Smooth muscle cell (in vitro differentiated cells): ENCODE data around the gene DENND5B. TPM values are rescaled to one million over a fixed set of nuclear protein-coding genes. Genes with fewer than 3 reads are reported as not detected.

Source experiments
- DNase-seq: peaks from one replicate; lab custom pipeline; 2025; ENCODE audit not compliant: unreplicated experiment; lab: John Stamatoyannopoulos, UW
- H2AFZ ChIP-seq: fragments of 200-600 bp; sonication (generic); 2 replicates; pipeline ENCODE4 v1.6.0; 2016; ENCODE audit warnings: antibody characterized with exemption, low read depth, mild to moderate bottlenecking
- H3F3A ChIP-seq: fragments of 200-600 bp; sonication (generic); 2 replicates; pipeline ENCODE4 v1.6.0; 2017; ENCODE audit warnings: antibody characterized with exemption, low read depth
- H3K27ac ChIP-seq: fragments of 200-600 bp; sonication (generic); 2 replicates; pipeline ENCODE4 v1.5.1; 2016; ENCODE audit warnings: low read depth, mild to moderate bottlenecking
- H3K27me3 ChIP-seq: fragments of 200-600 bp; sonication (generic); 2 replicates; pipeline ENCODE4 v1.6.1; 2016; ENCODE audit warnings: low read depth, mild to moderate bottlenecking
- H3K36me3 ChIP-seq: fragments of 200-600 bp; sonication (generic); 2 replicates; pipeline ENCODE4 v1.5.1; 2016; ENCODE audit warnings: low read depth
- H3K4me1 ChIP-seq: fragments of 200-600 bp; sonication (generic); 2 replicates; pipeline ENCODE4 v1.5.1; 2016; ENCODE audit warnings: low read depth
- H3K4me2 ChIP-seq: fragments of 200-600 bp; sonication (generic); 2 replicates; pipeline ENCODE4 v1.6.0; 2016; ENCODE audit warnings: mild to moderate bottlenecking
- H3K4me3 ChIP-seq: fragments of 200-600 bp; sonication (generic); 2 replicates; pipeline ENCODE4 v1.5.1; 2016; ENCODE audit warnings: mild to moderate bottlenecking
- H3K79me2 ChIP-seq: fragments of 200-600 bp; sonication (generic); 2 replicates; pipeline ENCODE4 v1.6.0; 2016; ENCODE audit warnings: low read depth, mild to moderate bottlenecking
- H3K9ac ChIP-seq: fragments of 200-600 bp; sonication (generic); 2 replicates; pipeline ENCODE4 v1.6.0; 2016; ENCODE audit warnings: low read depth
- H3K9me3 ChIP-seq: fragments of 200-600 bp; sonication (generic); replicated peaks from 2 replicates; pipeline ENCODE4 v1.5.1; 2016; ENCODE audit warnings: low read depth
- H4K20me1 ChIP-seq: fragments of 200-600 bp; sonication (generic); 2 replicates; pipeline ENCODE4 v1.6.0; 2016; ENCODE audit warnings: low read depth
- CTCF ChIP-seq: fragments of 200-600 bp; sonication (generic); IDR thresholded peaks from 2 replicates; pipeline ENCODE4 v1.5.1; 2017; ENCODE audit warnings: borderline replicate concordance, mild to moderate bottlenecking, antibody characterized with exemption; ENCODE audit not compliant: insufficient read depth, poor library complexity, severe bottlenecking
- WGBS: methylation state at CpG from one replicate; pipeline ENCODE4 v1.1.7; 2016; ENCODE audit warnings: low lambda C conversion rate; 5-methylcytosine and 5-hydroxymethylcytosine counted together
- polyA plus RNA-seq: library from polyadenylated mRNA; unstranded; fragments of >200 nt; fragmentation: Nextera tagmentation; extraction: Ambion mirVana; gene quantifications from 2 replicates; pipeline ENCODE4 v1.2.1, GENCODE V29; 2016
- small RNA-seq: library from RNA; depleted of rRNA; stranded (forward); fragments of <200 nt; gene quantifications from one replicate; pipeline ENCODE3, GENCODE V24; 2014
- total RNA-seq: library from RNA; depleted of rRNA; stranded (reverse); fragments of >200 nt; gene quantifications from 2 replicates; pipeline ENCODE4 v1.2.3, GENCODE V29; 2014

The DENND5B gene
- total and polyA plus RNA-seq, 2 experiments from 2014 or later = 12.3 to 12.7 TPM

- Histone ChIP-seq H3K9me3 (no peaks in the 10 kb centered on the region), H3K27me3 (no peaks in the 10 kb centered on the region), H4K20me1 (no peaks in the 10 kb centered on the region), H3K4me1 (no peaks in the 10 kb centered on the region), H3K9ac (no peak overlapping the region), H3K27ac (no peak overlapping the region), H3F3A (no peaks in the 10 kb centered on the region), H3K4me3 (no peak overlapping the region), H3K4me2 (no peak overlapping the region), H3K79me2 (no peaks in the 10 kb centered on the region), H2AFZ (no peak overlapping the region), H3K36me3 (no peaks in the 10 kb centered on the region)
- no peak for DNase-seq
- no peak for TF ChIP-seq CTCF
- WGBS = 81% methylated on average over 1 of the region's 1 CpG
These were observed 248.7 kb downstream of the DENND5B start for GRCh38 chr12:31342286-31342685.

GRCh38 chr12:31339831-31340622 is 250.9 kb downstream of the DENND5B start:
- Histone ChIP-seq H3K79me2 (no peaks in the 10 kb centered on the region), H3K27ac (no peak overlapping the region), H3K9ac (no peak overlapping the region), H4K20me1 (no peaks in the 10 kb centered on the region), H3K4me2 (no peak overlapping the region), H3K27me3 (no peaks in the 10 kb centered on the region), H2AFZ (no peak overlapping the region), H3F3A (no peaks in the 10 kb centered on the region), H3K4me1 (no peaks in the 10 kb centered on the region), H3K9me3 (no peaks in the 10 kb centered on the region), H3K36me3 (no peaks in the 10 kb centered on the region), H3K4me3 (no peak overlapping the region)
- TF ChIP-seq CTCF = no peak
- WGBS = 74% methylated on average over 10 of the region's 10 CpGs
- no peak for DNase-seq

- Histone ChIP-seq H3K79me2 (no peaks in the 10 kb centered on the region), H3F3A (no peaks in the 10 kb centered on the region), H3K4me1 (no peaks in the 10 kb centered on the region), H3K4me2 (no peak overlapping the region), H3K27me3 (no peaks in the 10 kb centered on the region), H3K36me3 (no peaks in the 10 kb centered on the region), H4K20me1 (no peaks in the 10 kb centered on the region), H3K27ac (no peak overlapping the region), H3K9me3 (no peaks in the 10 kb centered on the region), H2AFZ (no peak overlapping the region), H3K4me3 (no peak overlapping the region), H3K9ac (no peak overlapping the region)
- DNase-seq = no peak
- WGBS = 93% methylated on average over 4 of the region's 4 CpGs
- TF ChIP-seq CTCF = no peak
These were observed 253.0 kb downstream of the DENND5B start for GRCh38 chr12:31337952-31338351.

Small RNAs within 50 kb of the gene (small RNA-seq; reads per million reads assigned to genes)
- gene RF00019 = not detected
- not detected for gene RF00026
- not detected for gene RNU5F-4P
- gene RNU6-618P = not detected
- gene RPL31P50 = not detected

Other genes starting within 250 kb of the DENND5B start
- 2.2 and 2.9 TPM in 2 replicates for gene ETFBKMT, start 68.6 kb upstream of the DENND5B start, total RNA-seq
- gene ETFBKMT, start 68.6 kb upstream of the DENND5B start, polyA plus RNA-seq = 1.7 and 1.8 TPM in 2 replicates
- gene AMN1, start 137.9 kb upstream of the DENND5B start, total RNA-seq = 11.2 and 12.0 TPM in 2 replicates
- 7.3 and 11.1 TPM in 2 replicates for gene AMN1, start 137.9 kb upstream of the DENND5B start, polyA plus RNA-seq